ENCODE measurements around the gene KBTBD6.
"Not testable (repeated sequence)": the region's sequence is repeated elsewhere in the genome, so short reads cannot be mapped to it uniquely, and the experiment has no call there.

Gene KBTBD6

DNA sequence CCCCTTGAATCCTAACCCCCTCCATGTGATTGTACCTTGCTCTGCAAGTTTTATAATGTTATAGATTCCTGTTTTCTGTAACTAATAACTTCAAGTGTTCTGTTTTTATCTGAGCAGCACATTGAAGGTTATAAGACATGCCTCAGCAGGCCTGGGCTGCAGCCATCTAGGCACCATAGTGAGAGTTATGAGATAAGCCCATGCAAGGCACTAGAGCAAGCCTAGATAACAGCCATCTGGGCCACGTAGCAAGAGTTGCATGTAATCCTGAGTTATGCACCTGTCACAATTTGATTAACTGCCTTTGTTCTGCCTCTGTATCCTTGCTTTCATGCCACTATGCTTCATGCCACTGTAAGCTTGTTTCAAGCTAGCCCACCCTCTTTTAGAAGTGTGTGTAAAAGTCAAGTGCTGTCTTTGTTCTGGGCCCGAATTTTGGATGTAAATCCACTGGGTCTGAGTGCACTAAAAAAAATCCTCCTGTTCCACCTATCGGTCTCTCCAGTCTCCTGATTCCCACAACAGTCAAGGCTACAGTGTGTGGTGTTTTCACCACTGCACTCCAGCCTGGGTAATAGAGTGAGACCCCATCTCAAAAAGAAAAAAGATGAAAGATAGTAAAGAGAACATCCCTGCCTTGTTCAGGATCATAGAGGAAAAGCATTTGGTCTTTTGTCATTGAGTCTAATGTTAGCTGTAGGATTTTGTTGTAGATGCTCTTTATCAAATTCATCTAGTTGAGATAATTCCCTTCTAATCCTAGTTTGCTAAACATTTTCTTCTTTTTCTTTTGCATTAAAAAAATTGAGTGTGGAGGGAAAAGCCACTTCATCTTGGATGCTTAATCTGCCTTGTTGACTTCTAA, 16.0 kb upstream of the KBTBD6 start:
- Mint-ChIP-seq H3K36me3 (ENCODE audit: low read depth) (peaks cover 13% of the 10 kb centered on the region), H3K4me3 (no peak overlapping the region), H3K4me1 (ENCODE audit: low read depth) (no peaks in the 10 kb centered on the region), H3K27me3 (no peaks in the 10 kb centered on the region), H3K27ac (no peak overlapping the region), H3K9me3 (peaks cover 74% of the 10 kb centered on the region)
- intact Hi-C loops (cut with micrococcal nuclease): no loop called here

- peaks cover 13% of the 10 kb centered on the region for H3K36me3 Mint-ChIP-seq (ENCODE audit: low read depth)
- H3K4me1 Mint-ChIP-seq (ENCODE audit: low read depth): no peaks in the 10 kb centered on the region
- peaks cover 41% of the 10 kb centered on the region for H3K9me3 Mint-ChIP-seq
- intact Hi-C loops (cut with micrococcal nuclease): no loop called here
- no peak overlapping the region for H3K4me3 Mint-ChIP-seq
- H3K27me3 Mint-ChIP-seq: no peaks in the 10 kb centered on the region
- no peak overlapping the region for H3K27ac Mint-ChIP-seq
These were observed 12.7 kb upstream of the KBTBD6 start for GRCh38 chr13:41145136-41145908.

DNA sequence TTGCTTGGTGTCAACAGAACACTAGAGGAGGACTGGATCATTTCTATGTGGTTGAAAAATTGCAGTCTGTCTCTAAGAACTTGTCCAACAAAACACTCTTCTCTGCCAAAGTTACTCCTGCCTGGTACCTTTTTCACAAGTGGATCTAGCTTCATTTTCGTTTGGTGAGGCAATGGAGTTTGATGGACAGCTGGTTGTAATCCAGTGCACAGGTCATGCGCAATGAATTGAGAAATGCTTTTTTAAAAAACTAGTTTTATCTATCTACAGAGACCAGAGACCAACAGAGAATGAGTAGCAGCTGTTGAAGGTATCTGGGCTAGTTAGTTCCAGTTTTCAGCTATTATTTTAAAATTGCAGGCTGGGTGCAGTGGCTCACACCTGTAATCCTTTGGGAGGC, 12.0 kb upstream of the KBTBD6 start:
- Mint-ChIP-seq H3K4me3 (no peak overlapping the region), H3K27ac (no peak overlapping the region), H3K36me3 (ENCODE audit: low read depth) (peaks cover 6% of the 10 kb centered on the region), H3K4me1 (ENCODE audit: low read depth) (no peaks in the 10 kb centered on the region), H3K9me3 (peaks cover 33% of the 10 kb centered on the region), H3K27me3 (no peaks in the 10 kb centered on the region)
- intact Hi-C loops (cut with micrococcal nuclease): no loop called here

- H3K4me1 Mint-ChIP-seq (ENCODE audit: low read depth): no peaks in the 10 kb centered on the region
- H3K36me3 Mint-ChIP-seq (ENCODE audit: low read depth): no peaks in the 10 kb centered on the region
- intact Hi-C loops (cut with micrococcal nuclease): no loop called here
- peaks cover 9% of the 10 kb centered on the region for H3K9me3 Mint-ChIP-seq
- H3K4me3 Mint-ChIP-seq: no peak overlapping the region
- H3K27ac Mint-ChIP-seq: no peak overlapping the region
- no peaks in the 10 kb centered on the region for H3K27me3 Mint-ChIP-seq
These were observed 6.8 kb upstream of the KBTBD6 start for GRCh38 chr13:41139296-41139966.

GRCh38 chr13:41137951-41138350, 5.3 kb upstream of the KBTBD6 start:
- no peak overlapping the region for H3K27ac Mint-ChIP-seq
- H3K4me3 Mint-ChIP-seq: no peak overlapping the region
- H3K4me1 Mint-ChIP-seq (ENCODE audit: low read depth): peaks cover 7% of the 10 kb centered on the region
- H3K27me3 Mint-ChIP-seq: no peaks in the 10 kb centered on the region
- H3K36me3 Mint-ChIP-seq (ENCODE audit: low read depth): no peaks in the 10 kb centered on the region
- peaks cover 9% of the 10 kb centered on the region for H3K9me3 Mint-ChIP-seq
- intact Hi-C loops (cut with micrococcal nuclease): no loop called here

DNA sequence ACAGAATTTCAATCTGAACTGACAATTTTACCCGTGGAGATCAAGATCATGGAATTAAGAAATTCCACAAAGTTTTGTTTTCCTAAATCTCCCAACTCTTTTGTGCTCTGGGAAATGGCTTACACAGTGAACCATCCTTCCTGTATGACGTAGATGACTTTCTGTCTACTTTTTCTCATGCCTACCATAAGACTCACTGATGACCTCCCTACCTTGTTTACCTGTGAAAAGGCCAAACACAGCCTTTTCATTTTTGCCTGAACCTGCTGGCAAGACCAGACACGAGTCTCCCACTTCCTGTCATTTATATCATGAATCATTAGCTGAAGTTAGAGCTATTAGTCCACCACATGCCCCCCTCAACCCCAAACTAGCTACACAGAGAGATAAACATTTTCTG, 4.6 kb upstream of the KBTBD6 start:
- intact Hi-C loops (cut with micrococcal nuclease): no loop called here
- Mint-ChIP-seq H3K27ac (no peak overlapping the region), H3K36me3 (ENCODE audit: low read depth) (peaks cover 7% of the 10 kb centered on the region), H3K4me3 (no peak overlapping the region), H3K27me3 (no peaks in the 10 kb centered on the region), H3K9me3 (peaks cover 9% of the 10 kb centered on the region), H3K4me1 (ENCODE audit: low read depth) (peaks cover 7% of the 10 kb centered on the region)

GRCh38 chr13:41136396-41137031, 3.9 kb upstream of the KBTBD6 start:
- Mint-ChIP-seq H3K4me1 (ENCODE audit: low read depth) (peaks cover 11% of the 10 kb centered on the region), H3K27me3 (no peaks in the 10 kb centered on the region), H3K27ac (no peak overlapping the region), H3K36me3 (ENCODE audit: low read depth) (peaks cover 10% of the 10 kb centered on the region), H3K4me3 (no peak overlapping the region), H3K9me3 (peaks cover 9% of the 10 kb centered on the region)
- intact Hi-C loops (cut with micrococcal nuclease): no loop called here

DNA sequence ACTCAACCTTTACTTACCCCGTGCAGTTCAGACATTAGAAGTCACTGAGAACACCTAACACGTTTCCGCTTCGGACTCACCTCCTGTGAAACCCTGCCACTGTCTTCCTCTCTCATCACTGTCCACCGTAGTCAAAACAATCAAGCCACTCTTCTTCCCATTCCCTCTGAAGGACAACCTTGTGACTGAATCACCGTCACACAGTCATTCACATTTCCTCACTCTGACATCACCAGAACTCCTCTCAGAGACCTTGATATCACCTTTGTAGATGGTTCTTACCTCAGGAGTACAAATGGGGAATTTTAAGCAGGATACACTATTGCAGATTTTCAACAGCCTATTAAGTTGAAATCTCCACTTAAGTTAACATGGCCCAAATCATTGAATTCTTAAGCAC, 1.3 kb upstream of the KBTBD6 start:
- Mint-ChIP-seq H3K4me1 (ENCODE audit: low read depth) (peaks cover 24% of the 10 kb centered on the region), H3K27me3 (no peaks in the 10 kb centered on the region), H3K9me3 (peaks cover 9% of the 10 kb centered on the region), H3K27ac (no peak overlapping the region), H3K36me3 (ENCODE audit: low read depth) (peaks cover 10% of the 10 kb centered on the region), H3K4me3 (peak overlapping the region; percentile 5)
- intact Hi-C loops (cut with micrococcal nuclease): loop anchor here (5.0 kb wide), 1 partner anchor 212 kb away; no protein-coding TSS in a partner anchor

DNA sequence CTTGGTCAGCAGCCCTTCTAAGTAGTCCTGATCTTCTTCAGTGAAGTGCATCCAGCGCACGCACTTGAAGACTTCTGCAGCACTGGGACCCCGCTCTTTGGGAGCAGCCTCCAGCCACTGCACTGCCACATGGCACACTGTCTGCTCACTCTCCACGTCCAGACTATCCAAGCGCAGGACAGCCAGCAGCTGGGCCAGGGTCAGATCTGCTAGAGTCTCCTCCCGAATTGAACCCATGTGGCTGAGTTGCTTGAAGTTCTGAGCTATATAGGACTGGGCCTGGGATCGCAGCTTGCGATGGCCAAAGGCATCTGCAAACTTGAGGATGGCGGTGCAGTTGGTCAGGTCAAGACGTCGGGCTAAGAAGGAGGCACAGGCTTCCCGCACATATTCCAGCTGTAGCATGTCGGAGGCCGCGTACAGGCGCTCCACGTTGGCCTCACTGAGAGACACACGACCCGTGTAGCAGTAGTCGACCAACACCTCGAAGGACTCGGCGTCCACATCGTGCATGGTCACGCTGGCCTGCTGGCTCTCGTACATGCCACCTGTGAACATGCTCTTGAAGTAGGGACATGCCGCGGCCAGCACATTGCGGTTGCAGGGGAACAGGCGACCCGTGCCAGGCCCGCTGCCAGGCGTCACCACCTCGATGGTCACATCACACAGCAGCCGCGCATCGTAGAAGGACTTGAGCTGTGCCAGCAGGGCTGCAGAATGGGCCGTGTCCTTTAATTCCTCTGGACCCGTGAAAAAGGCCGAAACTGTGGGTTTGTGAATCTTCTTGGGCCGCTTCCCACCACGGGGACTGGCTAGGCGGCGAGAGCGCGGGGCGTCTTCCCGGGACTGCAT, 716 bp downstream of the KBTBD6 start:
- peak overlapping the region; percentile 96 for H3K4me3 Mint-ChIP-seq
- H3K27me3 Mint-ChIP-seq, H3K9me3 Mint-ChIP-seq: not testable (repeated sequence)
- H3K27ac Mint-ChIP-seq: peak overlapping the region; percentile 85
- intact Hi-C loops (cut with micrococcal nuclease): loop anchor here (1.0 to 5.0 kb wide), 3 partner anchors 62 to 210 kb away; partner anchors contain the start of genes KBTBD7 and MTRF1
- peaks cover 10% of the 10 kb centered on the region for H3K36me3 Mint-ChIP-seq (ENCODE audit: low read depth)
- H3K4me1 Mint-ChIP-seq (ENCODE audit: low read depth): peaks cover 30% of the 10 kb centered on the region

DNA sequence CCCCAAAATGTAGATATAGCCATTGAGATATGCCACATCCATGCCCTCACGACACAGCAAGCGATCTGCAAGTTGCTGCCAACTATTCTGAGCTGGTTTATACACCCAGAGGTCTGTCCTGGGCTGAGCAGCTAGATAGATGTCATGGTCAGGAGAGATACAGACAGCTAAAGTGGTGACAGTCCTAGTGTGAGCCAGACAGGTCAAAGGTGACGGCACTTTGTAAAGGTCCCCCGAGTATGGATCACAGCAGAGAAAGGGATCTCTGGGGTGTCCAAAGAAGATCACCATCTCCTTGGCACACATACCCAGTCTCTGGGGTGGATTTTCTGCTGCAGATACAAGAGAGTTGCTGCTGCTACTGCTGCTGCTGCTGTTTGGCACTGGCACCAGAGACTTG, 1.4 kb downstream of the KBTBD6 start:
- peaks cover 15% of the 10 kb centered on the region for H3K36me3 Mint-ChIP-seq (ENCODE audit: low read depth)
- H3K4me1 Mint-ChIP-seq (ENCODE audit: low read depth): peaks cover 30% of the 10 kb centered on the region
- not testable (repeated sequence) for H3K27ac Mint-ChIP-seq, H3K27me3 Mint-ChIP-seq, H3K9me3 Mint-ChIP-seq, H3K4me3 Mint-ChIP-seq
- intact Hi-C loops (cut with micrococcal nuclease): loop anchor here (5.0 kb wide), 1 partner anchor 209 kb away; no protein-coding TSS in a partner anchor

DNA sequence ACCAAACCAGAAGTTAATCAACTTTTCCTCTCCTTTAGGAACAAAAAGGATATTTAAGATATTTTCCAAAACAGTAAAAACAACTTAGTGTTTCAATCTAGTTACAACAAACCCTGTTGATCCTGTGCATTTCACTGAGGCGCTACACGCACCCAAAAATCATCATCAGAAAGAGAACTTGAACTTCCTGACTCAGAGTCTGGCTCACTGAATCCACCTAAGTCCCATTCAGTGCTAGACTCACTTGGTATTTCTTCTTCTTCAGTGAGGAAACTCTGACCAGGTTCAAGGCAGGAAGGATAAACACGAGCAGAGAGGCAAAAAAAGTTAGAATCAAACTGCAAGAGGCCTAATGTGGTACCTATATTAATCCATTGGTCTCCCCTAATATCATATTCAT, 2.2 kb downstream of the KBTBD6 start:
- H3K36me3 Mint-ChIP-seq (ENCODE audit: low read depth): peaks cover 20% of the 10 kb centered on the region
- H3K4me1 Mint-ChIP-seq (ENCODE audit: low read depth): peaks cover 30% of the 10 kb centered on the region
- no peak overlapping the region for H3K27ac Mint-ChIP-seq

GRCh38 chr13:41127701-41128100, 4.9 kb downstream of the KBTBD6 start:
- Mint-ChIP-seq H3K4me3 (no peak overlapping the region), H3K4me1 (ENCODE audit: low read depth) (peaks cover 23% of the 10 kb centered on the region), H3K27me3 (no peaks in the 10 kb centered on the region), H3K27ac (no peak overlapping the region), H3K36me3 (ENCODE audit: low read depth) (peaks cover 17% of the 10 kb centered on the region), H3K9me3 (no peaks in the 10 kb centered on the region)
- intact Hi-C loops (cut with micrococcal nuclease): no loop called here

More for the DNA sequence above, 2.2 kb downstream of the KBTBD6 start:
- Mint-ChIP-seq H3K9me3 (no peaks in the 10 kb centered on the region), H3K4me3 (no peak overlapping the region), H3K27me3 (no peaks in the 10 kb centered on the region)
- intact Hi-C loops (cut with micrococcal nuclease): loop anchor here (5.0 kb wide), 1 partner anchor 208 kb away; no protein-coding TSS in a partner anchor

GRCh38 chr13:41122838-41123237, 9.8 kb downstream of the KBTBD6 start:
- Mint-ChIP-seq H3K36me3 (ENCODE audit: low read depth) (peaks cover 9% of the 10 kb centered on the region), H3K9me3 (no peaks in the 10 kb centered on the region), H3K4me3 (no peak overlapping the region), H3K4me1 (ENCODE audit: low read depth) (peaks cover under 1% of the 10 kb centered on the region), H3K27me3 (no peaks in the 10 kb centered on the region), H3K27ac (no peak overlapping the region)
- intact Hi-C loops (cut with micrococcal nuclease): loop anchor here (5.0 kb wide), 1 partner anchor 46 kb away; no protein-coding TSS in a partner anchor
